Measurements from ENCODE around the gene HDAC3.

HDAC3 gene

GRCh38 chr5:141598391-141599345, 38.0 kb downstream of the HDAC3 start:
- no peak for DNase-seq

- no peak for DNase-seq
Observed at GRCh38 chr5:141597814-141598213, 38.8 kb downstream of the HDAC3 start.

GRCh38 chr5:141597394-141597793, 39.3 kb downstream of the HDAC3 start:
- DNase-seq, result no peak

- DNase-seq, result no peak
Observed at GRCh38 chr5:141596867-141597266, 39.8 kb downstream of the HDAC3 start.

GRCh38 chr5:141590127-141590526, 46.5 kb downstream of the HDAC3 start:
- no peak for DNase-seq

- no peak for DNase-seq
Observed at GRCh38 chr5:141586246-141586645, 50.4 kb downstream of the HDAC3 start.

GRCh38 chr5:141585594-141585993, 51.1 kb downstream of the HDAC3 start:
- no peak for DNase-seq

- peak; percentile 63 for DNase-seq
Observed at GRCh38 chr5:141574122-141574510, 62.5 kb downstream of the HDAC3 start.

- no peak for DNase-seq
Observed at GRCh38 chr5:141573489-141574121, 63.0 kb downstream of the HDAC3 start.

All from DMS79 (cell line).